IPS-18a (cell line): ENCODE results near the gene TOP3A.
"Not testable (repeated sequence)": the region's sequence is repeated elsewhere in the genome, so short reads cannot be mapped to it uniquely, and the experiment has no call there.

Experiments used
- H3K27ac ChIP-seq: one replicate; pipeline ENCODE4 v1.5.1; 2013; ENCODE audit warnings: low read length
- H3K27me3 ChIP-seq: one replicate; pipeline ENCODE4 v1.6.1; 2013; ENCODE audit warnings: mild to moderate bottlenecking, low read length; ENCODE audit not compliant: control insufficient read depth, insufficient read depth
- H3K36me3 ChIP-seq: one replicate; pipeline ENCODE4 v1.6.1; 2013; ENCODE audit warnings: low read depth, low read length; ENCODE audit not compliant: control insufficient read depth
- H3K4me1 ChIP-seq: one replicate; pipeline ENCODE4 v1.6.1; 2013; ENCODE audit warnings: low read depth, low read length; ENCODE audit not compliant: control insufficient read depth
- H3K4me3 ChIP-seq: one replicate; pipeline ENCODE4 v1.5.1; 2013; ENCODE audit warnings: low read length
- H3K9ac ChIP-seq: one replicate; pipeline ENCODE4 v1.6.1; 2013; ENCODE audit warnings: mild to moderate bottlenecking, low read length, moderate library complexity
- H3K9me3 ChIP-seq: one replicate; pipeline ENCODE4 v1.6.1; 2013; ENCODE audit warnings: low read depth, low read length; ENCODE audit not compliant: control insufficient read depth

Gene TOP3A

GRCh38 chr17:18303206-18303605 is 11.6 kb downstream of the TOP3A start:
- not testable (repeated sequence) for H3K27ac ChIP-seq, H3K4me1 ChIP-seq

GRCh38 chr17:18300725-18301480 is 13.9 kb downstream of the TOP3A start:
- H3K4me1 ChIP-seq = no peaks in the 10 kb centered on the region
- no peak overlapping the region for H3K27ac ChIP-seq
- H3K9ac ChIP-seq = no peak overlapping the region
- H3K4me3 ChIP-seq = no peak overlapping the region
- no peaks in the 10 kb centered on the region for H3K27me3 ChIP-seq
- peaks cover 64% of the 10 kb centered on the region for H3K36me3 ChIP-seq
- no peaks in the 10 kb centered on the region for H3K9me3 ChIP-seq

More at GRCh38 chr17:18303206-18303605, 11.6 kb downstream of the TOP3A start:
- not testable (repeated sequence) for H3K4me3 ChIP-seq, H3K27me3 ChIP-seq, H3K9ac ChIP-seq, H3K9me3 ChIP-seq
- peaks cover 81% of the 10 kb centered on the region for H3K36me3 ChIP-seq

GRCh38 chr17:18298061-18298460 is 16.7 kb downstream of the TOP3A start:
- H3K36me3 ChIP-seq = peaks cover 49% of the 10 kb centered on the region
- H3K4me1 ChIP-seq, H3K27me3 ChIP-seq, H3K9ac ChIP-seq, H3K9me3 ChIP-seq, H3K4me3 ChIP-seq, H3K27ac ChIP-seq: not testable (repeated sequence)

- Histone ChIP-seq H3K36me3 (peaks cover 54% of the 10 kb centered on the region), H3K4me1 (no peaks in the 10 kb centered on the region), H3K27ac (no peak overlapping the region), H3K27me3 (no peaks in the 10 kb centered on the region), H3K9me3 (no peaks in the 10 kb centered on the region), H3K4me3 (no peak overlapping the region), H3K9ac (no peak overlapping the region)
Measured at GRCh38 chr17:18291718-18292540, 22.9 kb downstream of the TOP3A start.

GRCh38 chr17:18285296-18285695 is 29.5 kb downstream of the TOP3A start:
- peaks cover 73% of the 10 kb centered on the region for H3K36me3 ChIP-seq
- no peak overlapping the region for H3K4me3 ChIP-seq
- H3K27ac ChIP-seq = no peak overlapping the region
- H3K4me1 ChIP-seq = no peaks in the 10 kb centered on the region
- H3K27me3 ChIP-seq = no peaks in the 10 kb centered on the region
- no peak overlapping the region for H3K9ac ChIP-seq
- H3K9me3 ChIP-seq = no peaks in the 10 kb centered on the region

GRCh38 chr17:18281788-18282187 is 33.0 kb downstream of the TOP3A start:
- Histone ChIP-seq H3K36me3 (peaks cover 78% of the 10 kb centered on the region), H3K9ac (no peak overlapping the region), H3K9me3 (no peaks in the 10 kb centered on the region), H3K27me3 (no peaks in the 10 kb centered on the region), H3K4me1 (no peaks in the 10 kb centered on the region), H3K27ac (no peak overlapping the region), H3K4me3 (no peak overlapping the region)

GRCh38 chr17:18280766-18281371 is 33.9 kb downstream of the TOP3A start:
- Histone ChIP-seq H3K4me1 (no peaks in the 10 kb centered on the region), H3K36me3 (peaks cover 82% of the 10 kb centered on the region), H3K27me3 (no peaks in the 10 kb centered on the region), H3K4me3 (no peak overlapping the region), H3K9ac (no peak overlapping the region), H3K27ac (no peak overlapping the region), H3K9me3 (no peaks in the 10 kb centered on the region)

GRCh38 chr17:18280249-18280648 is 34.5 kb downstream of the TOP3A start:
- Histone ChIP-seq H3K4me1 (no peaks in the 10 kb centered on the region), H3K9ac (no peak overlapping the region), H3K27me3 (no peaks in the 10 kb centered on the region), H3K9me3 (no peaks in the 10 kb centered on the region), H3K27ac (no peak overlapping the region), H3K4me3 (no peak overlapping the region), H3K36me3 (peaks cover 77% of the 10 kb centered on the region)

GRCh38 chr17:18278867-18279266 is 35.9 kb downstream of the TOP3A start:
- H3K27me3 ChIP-seq = no peaks in the 10 kb centered on the region
- H3K9ac ChIP-seq = no peak overlapping the region
- no peak overlapping the region for H3K27ac ChIP-seq
- H3K9me3 ChIP-seq = no peaks in the 10 kb centered on the region
- H3K36me3 ChIP-seq = peaks cover 76% of the 10 kb centered on the region
- H3K4me1 ChIP-seq = no peaks in the 10 kb centered on the region
- no peak overlapping the region for H3K4me3 ChIP-seq

- no peaks in the 10 kb centered on the region for H3K4me1 ChIP-seq
- peaks cover 69% of the 10 kb centered on the region for H3K36me3 ChIP-seq
- H3K9me3 ChIP-seq = no peaks in the 10 kb centered on the region
Measured at GRCh38 chr17:18277076-18277475, 37.7 kb downstream of the TOP3A start.

GRCh38 chr17:18270046-18270931 is 44.5 kb downstream of the TOP3A start:
- Histone ChIP-seq H3K4me1 (peaks cover 4% of the 10 kb centered on the region), H3K9me3 (no peaks in the 10 kb centered on the region), H3K4me3 (no peak overlapping the region), H3K9ac (no peak overlapping the region), H3K36me3 (peaks cover 20% of the 10 kb centered on the region), H3K27me3 (no peaks in the 10 kb centered on the region), H3K27ac (no peak overlapping the region)

More at GRCh38 chr17:18277076-18277475, 37.7 kb downstream of the TOP3A start:
- Histone ChIP-seq H3K4me3 (no peak overlapping the region), H3K27ac (no peak overlapping the region), H3K9ac (no peak overlapping the region), H3K27me3 (no peaks in the 10 kb centered on the region)
